Measurements from ENCODE around the gene TMTC4. TPM values are rescaled to one million over a fixed set of nuclear protein-coding genes. Genes with fewer than 3 reads are reported as not detected.
"Not testable (repeated sequence)": the region's sequence is repeated elsewhere in the genome, so short reads cannot be mapped to it uniquely, and the experiment has no call there.

TMTC4 gene
- 10 to 100 TPM; 18.5 to 24.6 TPM for total RNA-seq

GRCh38 chr13:100674572-100674871 is at the start of gene TMTC4:
Gene TMTC4, minus strand, starts transcription at chr13:100674795. Its CDS starts 4,433 bp downstream, at chr13:100670362.
- Mint-ChIP-seq H3K4me1 (peaks cover 31% of the 10 kb centered on the region), H3K27me3 (peaks cover 14% of the 10 kb centered on the region)
- POLR2A ChIA-PET, result interaction anchor here (0.9 to 1.8 kb wide), 14 partner anchors 10 to 1018 kb away, joined by 3 to 27 read pairs (median 4); partner anchors contain the start of genes GGACT and PCCA

GRCh38 chr13:100722517-100722916 is 47.9 kb upstream of the TMTC4 start:
- ChIA-PET CTCF (interaction anchor here (0.8 to 2.7 kb wide), 4 partner anchors 12 to 405 kb away, joined by 3 to 15 read pairs (median 3); no protein-coding TSS in a partner anchor), POLR2A (no interaction called here)
- Mint-ChIP-seq H3K36me3 (ENCODE audit: low read depth) (no peaks in the 10 kb centered on the region), H3K4me1 (no peaks in the 10 kb centered on the region), H3K27ac (no peak overlapping the region), H3K4me3 (no peak overlapping the region), H3K27me3 (peaks cover 18% of the 10 kb centered on the region), H3K9me3 (peaks cover 6% of the 10 kb centered on the region)
- no peak for DNase-seq

More at GRCh38 chr13:100674572-100674871, at the start of gene TMTC4:
- peak within 1 kb of the TSS; percentile 89 for H3K27ac Mint-ChIP-seq
- no peaks in the 10 kb centered on the region for H3K9me3 Mint-ChIP-seq
- CTCF ChIA-PET, result interaction anchor here (0.9 to 1.9 kb wide), 8 partner anchors 11 to 102 kb away, joined by 3 to 10 read pairs (median 4); partner anchors contain the start of gene GGACT
- H3K36me3 Mint-ChIP-seq (ENCODE audit: low read depth), result peaks cover 13% of the 10 kb centered on the region
- no peak for DNase-seq
- peak within 1 kb of the TSS; percentile 83 for H3K4me3 Mint-ChIP-seq

GRCh38 chr13:100721885-100722512 is 47.4 kb upstream of the TMTC4 start:
- H3K36me3 Mint-ChIP-seq (ENCODE audit: low read depth), result no peaks in the 10 kb centered on the region
- DNase-seq, result peak; percentile 53
- H3K27me3 Mint-ChIP-seq, result peaks cover 15% of the 10 kb centered on the region

GRCh38 chr13:100715604-100716003 is 41.0 kb upstream of the TMTC4 start:
- ChIA-PET CTCF (interaction anchor here (1.4 kb wide), 1 partner anchor 8 kb away, joined by 3 read pairs; no protein-coding TSS in a partner anchor), POLR2A (no interaction called here)
- Mint-ChIP-seq H3K36me3 (ENCODE audit: low read depth) (no peaks in the 10 kb centered on the region), H3K27ac (no peak overlapping the region), H3K27me3 (peaks cover 4% of the 10 kb centered on the region), H3K4me3 (no peak overlapping the region), H3K9me3 (peaks cover 6% of the 10 kb centered on the region), H3K4me1 (no peaks in the 10 kb centered on the region)
- DNase-seq, result no peak

More at GRCh38 chr13:100721885-100722512, 47.4 kb upstream of the TMTC4 start:
- Mint-ChIP-seq H3K27ac (no peak overlapping the region), H3K4me3 (no peak overlapping the region), H3K9me3 (peaks cover 6% of the 10 kb centered on the region), H3K4me1 (no peaks in the 10 kb centered on the region)
- ChIA-PET CTCF (interaction anchor here (0.8 to 2.7 kb wide), 5 partner anchors 12 to 406 kb away, joined by 3 to 15 read pairs (median 3); no protein-coding TSS in a partner anchor), POLR2A (no interaction called here)

- CTCF ChIA-PET, result interaction anchor here (1.4 kb wide), 1 partner anchor 9 kb away, joined by 3 read pairs; no protein-coding TSS in a partner anchor
- Mint-ChIP-seq H3K4me1 (no peaks in the 10 kb centered on the region), H3K27me3 (peaks cover 3% of the 10 kb centered on the region)
Measured at GRCh38 chr13:100714478-100714877, 39.9 kb upstream of the TMTC4 start.

GRCh38 chr13:100710176-100710575 is 35.6 kb upstream of the TMTC4 start:
- Mint-ChIP-seq H3K4me1 (no peaks in the 10 kb centered on the region), H3K27ac (no peak overlapping the region)

More at GRCh38 chr13:100714478-100714877, 39.9 kb upstream of the TMTC4 start:
- POLR2A ChIA-PET, result no interaction called here
- no peak for DNase-seq
- Mint-ChIP-seq H3K4me3 (no peak overlapping the region), H3K9me3 (no peaks in the 10 kb centered on the region), H3K36me3 (ENCODE audit: low read depth) (no peaks in the 10 kb centered on the region), H3K27ac (no peak overlapping the region)

GRCh38 chr13:100707818-100708740 is 33.5 kb upstream of the TMTC4 start:
- no peaks in the 10 kb centered on the region for H3K9me3 Mint-ChIP-seq
- no peak overlapping the region for H3K27ac Mint-ChIP-seq
- ChIA-PET POLR2A (interaction anchor here (0.5 kb wide), 1 partner anchor 91 kb away, joined by 4 read pairs; no protein-coding TSS in a partner anchor), CTCF (no interaction called here)
- H3K4me3 Mint-ChIP-seq, result no peak overlapping the region
- peaks cover 3% of the 10 kb centered on the region for H3K27me3 Mint-ChIP-seq
- no peaks in the 10 kb centered on the region for H3K4me1 Mint-ChIP-seq
- no peak for DNase-seq
- no peaks in the 10 kb centered on the region for H3K36me3 Mint-ChIP-seq (ENCODE audit: low read depth)

More at GRCh38 chr13:100710176-100710575, 35.6 kb upstream of the TMTC4 start:
- no peaks in the 10 kb centered on the region for H3K9me3 Mint-ChIP-seq
- H3K36me3 Mint-ChIP-seq (ENCODE audit: low read depth), result no peaks in the 10 kb centered on the region
- DNase-seq, result no peak
- H3K4me3 Mint-ChIP-seq, result no peak overlapping the region
- H3K27me3 Mint-ChIP-seq, result peaks cover 3% of the 10 kb centered on the region
- ChIA-PET POLR2A (no interaction called here), CTCF (no interaction called here)

GRCh38 chr13:100698331-100698730 is 23.7 kb upstream of the TMTC4 start:
- H3K9me3 Mint-ChIP-seq; H3K27ac Mint-ChIP-seq; H3K27me3 Mint-ChIP-seq; H3K4me1 Mint-ChIP-seq; CTCF ChIA-PET; H3K36me3 Mint-ChIP-seq (ENCODE audit: low read depth); DNase-seq; POLR2A ChIA-PET; H3K4me3 Mint-ChIP-seq: not testable (repeated sequence)

- Mint-ChIP-seq H3K9me3 (peaks cover 8% of the 10 kb centered on the region), H3K27ac (no peak overlapping the region), H3K36me3 (ENCODE audit: low read depth) (no peaks in the 10 kb centered on the region), H3K27me3 (peaks cover 12% of the 10 kb centered on the region), H3K4me1 (no peaks in the 10 kb centered on the region), H3K4me3 (no peak overlapping the region)
- POLR2A ChIA-PET, result no interaction called here
- no peak for DNase-seq
- CTCF ChIA-PET, result no interaction called here
Measured at GRCh38 chr13:100695509-100695773, 20.8 kb upstream of the TMTC4 start.

- Mint-ChIP-seq H3K27ac (no peak overlapping the region), H3K9me3 (peaks cover 8% of the 10 kb centered on the region), H3K36me3 (ENCODE audit: low read depth) (no peaks in the 10 kb centered on the region), H3K27me3 (peaks cover 12% of the 10 kb centered on the region), H3K4me1 (no peaks in the 10 kb centered on the region), H3K4me3 (no peak overlapping the region)
- ChIA-PET POLR2A (no interaction called here), CTCF (interaction anchor here (1.2 kb wide), 1 partner anchor 122 kb away, joined by 3 read pairs; no protein-coding TSS in a partner anchor)
- DNase-seq, result no peak
Measured at GRCh38 chr13:100694722-100695508, 20.3 kb upstream of the TMTC4 start.

GRCh38 chr13:100689191-100689590 is 14.6 kb upstream of the TMTC4 start:
- ChIA-PET CTCF (interaction anchor here (1.4 kb wide), 1 partner anchor 117 kb away, joined by 5 read pairs; no protein-coding TSS in a partner anchor), POLR2A (interaction anchor here (1.0 kb wide), 1 partner anchor 15 kb away, joined by 6 read pairs; the partner anchor contains the start of gene TMTC4)
- H3K27me3 Mint-ChIP-seq, result peaks cover 12% of the 10 kb centered on the region

GRCh38 chr13:100680131-100680530 is 5.5 kb upstream of the TMTC4 start:
- no peaks in the 10 kb centered on the region for H3K9me3 Mint-ChIP-seq
- no peak overlapping the region for H3K4me3 Mint-ChIP-seq
- peaks cover 12% of the 10 kb centered on the region for H3K4me1 Mint-ChIP-seq
- ChIA-PET POLR2A (no interaction called here), CTCF (no interaction called here)
- no peak overlapping the region for H3K27ac Mint-ChIP-seq
- no peak for DNase-seq
- no peaks in the 10 kb centered on the region for H3K36me3 Mint-ChIP-seq (ENCODE audit: low read depth)
- H3K27me3 Mint-ChIP-seq, result peaks cover 24% of the 10 kb centered on the region

More at GRCh38 chr13:100689191-100689590, 14.6 kb upstream of the TMTC4 start:
- no peaks in the 10 kb centered on the region for H3K4me1 Mint-ChIP-seq
- no peak for DNase-seq
- peaks cover 16% of the 10 kb centered on the region for H3K9me3 Mint-ChIP-seq
- H3K4me3 Mint-ChIP-seq, result no peak overlapping the region
- H3K36me3 Mint-ChIP-seq (ENCODE audit: low read depth), result peaks cover 5% of the 10 kb centered on the region
- no peak overlapping the region for H3K27ac Mint-ChIP-seq

All from activated CD4-positive, alpha-beta memory T cell treated with anti-CD3 and anti-CD28 coated beads, Interleukin-2, amount 10 ng/mL, durations not matched to agents 7 days and 5 days (primary cell).